Neutrophil (primary cell): Measurements from ENCODE around the gene NUDT8.
"Not testable (repeated sequence)": the region's sequence is repeated elsewhere in the genome, so short reads cannot be mapped to it uniquely, and the experiment has no call there.

Experiments
- H3K27ac ChIP-seq: fragments of 200-600 bp; sonication (generic); 2 replicates; pipeline ENCODE4 v1.5.1; 2016; ENCODE audit warnings: mild to moderate bottlenecking, moderate library complexity
- H3K27me3 ChIP-seq: fragments of 200-600 bp; sonication (generic); 2 replicates; pipeline ENCODE4 v1.6.0; 2016; ENCODE audit warnings: mild to moderate bottlenecking
- H3K36me3 ChIP-seq: fragments of 200-600 bp; sonication (generic); 2 replicates; pipeline ENCODE4 v1.5.1; 2017
- H3K4me1 ChIP-seq, 2 experiments: fragments of 200-600 bp in 1 of 2; sonication (generic) in 1 of 2; 1 replicate in 1 of 2; 2 replicates in 1 of 2; pipeline versions ENCODE4 v1.5.1 to v1.6.1; 2013 to 2016; ENCODE audit warnings: low read depth in 1 of 2, low read length in 1 of 2, mild to moderate bottlenecking in 1 of 2, moderate library complexity in 1 of 2; ENCODE audit not compliant: control insufficient read depth in 1 of 2, insufficient read depth in 1 of 2
- H3K4me3 ChIP-seq, 2 experiments: fragments of 200-600 bp in 1 of 2; sonication (generic) in 1 of 2; 1 replicate in 1 of 2; 2 replicates in 1 of 2; pipeline ENCODE4 v1.5.1; 2013 to 2016; ENCODE audit warnings: low read depth in 1 of 2, low read length in 1 of 2, mild to moderate bottlenecking in 1 of 2, moderate library complexity in 1 of 2
- H3K9me3 ChIP-seq: fragments of 200-600 bp; sonication (generic); 2 replicates; pipeline ENCODE4 v1.5.1; 2016
- TF ChIP-seq, protein P1 (sequence below): fragments of 200-600 bp; sonication (generic); IDR thresholded peaks from 2 replicates; pipeline ENCODE4 v1.5.1; 2016; ENCODE audit warnings: antibody characterized with exemption

NUDT8 gene

DNA sequence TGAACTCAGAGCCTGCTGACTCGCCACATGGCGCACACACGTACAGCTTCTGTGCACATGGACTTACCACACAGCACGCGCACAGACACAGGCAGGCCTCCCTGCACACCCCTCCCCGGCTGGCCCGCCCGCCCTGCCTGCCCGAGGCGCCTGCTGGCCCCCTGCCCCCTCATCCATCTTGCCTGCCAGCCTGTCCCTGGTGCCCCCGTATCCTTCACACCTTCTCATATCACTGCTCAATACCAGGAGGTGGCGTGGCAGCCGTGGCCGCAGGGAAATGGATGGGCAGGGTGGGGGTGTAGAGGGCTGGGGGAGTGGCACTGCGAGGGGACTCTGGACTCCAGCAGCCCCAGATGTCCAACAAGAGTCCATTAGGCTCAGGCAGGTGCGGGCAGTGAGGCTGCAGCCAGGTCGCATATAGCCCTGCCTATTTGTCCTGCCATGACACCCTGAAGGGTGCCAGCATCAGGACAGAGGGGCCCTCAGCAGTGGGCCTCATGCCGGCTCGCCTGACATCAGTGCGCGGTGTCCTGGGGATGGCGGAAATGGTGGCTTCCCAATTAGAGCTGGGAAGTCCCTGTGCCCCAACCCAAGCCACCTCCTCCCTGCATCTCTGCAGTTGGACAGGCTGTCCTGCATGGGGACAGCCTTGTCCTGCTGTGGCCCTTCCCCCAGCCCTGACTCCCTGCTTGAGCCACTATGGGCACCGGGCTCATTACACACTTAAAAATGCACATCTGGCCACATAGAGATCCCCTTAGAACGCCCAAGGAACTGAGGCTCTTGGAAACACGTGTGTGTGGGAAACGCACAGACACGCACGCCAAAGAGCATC lies 11.8 kb upstream of the NUDT8 start:
- no peaks in the 10 kb centered on the region for H3K36me3 ChIP-seq
- no peak overlapping the region for H3K27ac ChIP-seq
- TF ChIP-seq, protein P1, sequence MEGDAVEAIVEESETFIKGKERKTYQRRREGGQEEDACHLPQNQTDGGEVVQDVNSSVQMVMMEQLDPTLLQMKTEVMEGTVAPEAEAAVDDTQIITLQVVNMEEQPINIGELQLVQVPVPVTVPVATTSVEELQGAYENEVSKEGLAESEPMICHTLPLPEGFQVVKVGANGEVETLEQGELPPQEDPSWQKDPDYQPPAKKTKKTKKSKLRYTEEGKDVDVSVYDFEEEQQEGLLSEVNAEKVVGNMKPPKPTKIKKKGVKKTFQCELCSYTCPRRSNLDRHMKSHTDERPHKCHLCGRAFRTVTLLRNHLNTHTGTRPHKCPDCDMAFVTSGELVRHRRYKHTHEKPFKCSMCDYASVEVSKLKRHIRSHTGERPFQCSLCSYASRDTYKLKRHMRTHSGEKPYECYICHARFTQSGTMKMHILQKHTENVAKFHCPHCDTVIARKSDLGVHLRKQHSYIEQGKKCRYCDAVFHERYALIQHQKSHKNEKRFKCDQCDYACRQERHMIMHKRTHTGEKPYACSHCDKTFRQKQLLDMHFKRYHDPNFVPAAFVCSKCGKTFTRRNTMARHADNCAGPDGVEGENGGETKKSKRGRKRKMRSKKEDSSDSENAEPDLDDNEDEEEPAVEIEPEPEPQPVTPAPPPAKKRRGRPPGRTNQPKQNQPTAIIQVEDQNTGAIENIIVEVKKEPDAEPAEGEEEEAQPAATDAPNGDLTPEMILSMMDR: no peak
- no peaks in the 10 kb centered on the region for H3K9me3 ChIP-seq
- peaks cover 16% of the 10 kb centered on the region for H3K27me3 ChIP-seq
- H3K4me1 ChIP-seq: peaks cover under 1 to 1% of the 10 kb centered on the region in 2 experiments
- no peak overlapping the region for H3K4me3 ChIP-seq

DNA sequence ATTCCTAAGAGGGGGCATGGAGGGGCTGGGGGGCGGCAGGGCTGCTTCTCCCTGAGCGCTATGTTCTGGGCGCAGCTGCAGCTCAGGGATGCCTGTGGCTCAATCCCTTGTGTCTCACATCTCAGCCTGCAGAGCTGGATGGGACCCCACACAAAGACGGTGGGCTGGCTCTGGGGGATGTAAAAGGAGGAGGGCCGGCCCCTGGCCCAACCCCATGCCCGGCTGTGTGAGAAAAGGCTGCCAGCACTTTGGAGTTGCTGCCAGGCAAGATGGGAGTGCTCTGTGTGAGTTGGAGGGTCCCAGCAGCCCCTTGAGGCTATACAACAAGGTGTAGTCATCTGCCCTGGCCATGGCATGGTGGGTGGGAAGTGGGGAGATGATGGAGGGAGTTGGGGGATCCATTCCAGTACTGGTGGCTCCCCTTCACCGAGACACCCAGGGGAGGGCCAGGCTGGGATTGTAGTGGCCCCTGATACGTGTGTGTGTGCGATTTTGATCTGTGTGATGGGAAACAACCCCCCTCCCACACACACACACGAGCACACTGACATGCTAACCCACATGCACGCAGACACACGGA lies 11.1 kb upstream of the NUDT8 start:
- H3K36me3 ChIP-seq: no peaks in the 10 kb centered on the region
- TF ChIP-seq, protein P1: no peak
- no peak overlapping the region for H3K27ac ChIP-seq
- H3K4me3 ChIP-seq: no peak overlapping the region
- no peaks in the 10 kb centered on the region for H3K9me3 ChIP-seq
- H3K27me3 ChIP-seq: peaks cover 13% of the 10 kb centered on the region
- H3K4me1 ChIP-seq: no peaks in the 10 kb centered on the region

DNA sequence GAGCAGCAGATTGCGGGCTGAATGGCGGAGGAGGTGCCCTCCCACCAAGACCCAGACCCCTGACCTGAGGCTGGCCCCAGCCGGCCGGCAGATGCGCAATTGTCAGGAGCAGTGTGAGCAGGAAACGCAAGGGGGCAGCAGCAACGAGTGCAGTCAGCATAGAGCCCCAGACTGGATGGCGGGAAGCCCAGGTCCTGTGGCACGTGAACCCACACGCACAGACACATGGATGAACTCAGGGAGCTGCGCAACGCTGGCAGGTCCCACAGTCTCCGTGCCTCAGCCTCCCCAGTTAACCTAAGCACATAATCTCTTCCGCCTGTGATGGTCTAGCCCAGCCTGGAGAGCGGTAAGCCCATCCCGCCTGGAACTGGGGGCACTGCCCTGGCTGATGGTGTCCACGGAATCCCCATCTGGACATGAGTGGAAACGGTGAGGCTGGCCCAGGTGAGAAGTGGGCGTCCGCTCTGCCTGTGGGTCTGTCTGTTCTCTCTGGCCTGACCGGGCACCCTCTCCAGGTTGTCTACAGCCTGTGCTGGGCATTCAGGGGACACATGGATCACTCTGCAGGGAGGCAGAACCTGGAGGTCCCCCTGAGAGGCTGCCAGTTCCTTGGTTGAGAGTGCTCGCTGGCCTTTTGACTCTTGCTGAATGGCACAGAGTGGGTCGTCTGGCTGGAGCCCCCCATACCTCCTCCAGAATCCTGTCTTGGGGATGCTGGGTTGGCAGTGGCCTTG lies 10.5 kb upstream of the NUDT8 start:
- no peak overlapping the region for H3K27ac ChIP-seq
- TF ChIP-seq, protein P1: no peak
- peaks cover 13% of the 10 kb centered on the region for H3K27me3 ChIP-seq
- no peak overlapping the region for H3K4me3 ChIP-seq
- no peaks in the 10 kb centered on the region for H3K4me1 ChIP-seq
- H3K36me3 ChIP-seq: no peaks in the 10 kb centered on the region
- H3K9me3 ChIP-seq: no peaks in the 10 kb centered on the region

DNA sequence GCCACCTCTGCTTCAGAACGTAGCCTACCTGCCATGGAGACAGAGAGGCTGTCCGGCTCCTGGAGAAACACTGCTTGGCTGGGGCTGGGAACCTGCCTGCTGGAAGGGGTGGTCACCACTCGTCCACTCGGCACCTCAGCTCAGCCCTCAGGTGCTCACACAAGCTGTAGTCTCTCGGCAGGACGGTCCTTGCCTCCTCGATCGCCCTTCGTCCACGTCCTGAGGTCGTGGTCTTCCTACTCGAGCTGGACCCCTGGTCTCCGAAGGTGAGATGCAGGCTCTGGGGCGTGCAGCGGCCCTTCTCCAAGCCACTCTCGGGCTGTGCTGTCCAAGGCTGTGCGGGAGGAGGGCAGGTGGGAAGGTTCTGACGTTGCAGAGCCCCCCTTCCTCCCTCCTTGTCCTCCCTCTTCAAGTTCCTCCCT lies 9.7 kb upstream of the NUDT8 start, which contains the start of gene TBX10:
TSS of gene TBX10 (minus strand) at position 326 of the 422 bp plus-strand sequence. CDS start at position 35, 291 bp downstream.
- Histone ChIP-seq H3K4me3 (no peak within 1 kb of the TSS), H3K4me1 (no peaks in the 10 kb centered on the region), H3K27ac (no peak within 1 kb of the TSS), H3K27me3 (peaks cover 13% of the 10 kb centered on the region), H3K36me3 (no peaks in the 10 kb centered on the region), H3K9me3 (no peaks in the 10 kb centered on the region)
- TF ChIP-seq, protein P1: no peak

DNA sequence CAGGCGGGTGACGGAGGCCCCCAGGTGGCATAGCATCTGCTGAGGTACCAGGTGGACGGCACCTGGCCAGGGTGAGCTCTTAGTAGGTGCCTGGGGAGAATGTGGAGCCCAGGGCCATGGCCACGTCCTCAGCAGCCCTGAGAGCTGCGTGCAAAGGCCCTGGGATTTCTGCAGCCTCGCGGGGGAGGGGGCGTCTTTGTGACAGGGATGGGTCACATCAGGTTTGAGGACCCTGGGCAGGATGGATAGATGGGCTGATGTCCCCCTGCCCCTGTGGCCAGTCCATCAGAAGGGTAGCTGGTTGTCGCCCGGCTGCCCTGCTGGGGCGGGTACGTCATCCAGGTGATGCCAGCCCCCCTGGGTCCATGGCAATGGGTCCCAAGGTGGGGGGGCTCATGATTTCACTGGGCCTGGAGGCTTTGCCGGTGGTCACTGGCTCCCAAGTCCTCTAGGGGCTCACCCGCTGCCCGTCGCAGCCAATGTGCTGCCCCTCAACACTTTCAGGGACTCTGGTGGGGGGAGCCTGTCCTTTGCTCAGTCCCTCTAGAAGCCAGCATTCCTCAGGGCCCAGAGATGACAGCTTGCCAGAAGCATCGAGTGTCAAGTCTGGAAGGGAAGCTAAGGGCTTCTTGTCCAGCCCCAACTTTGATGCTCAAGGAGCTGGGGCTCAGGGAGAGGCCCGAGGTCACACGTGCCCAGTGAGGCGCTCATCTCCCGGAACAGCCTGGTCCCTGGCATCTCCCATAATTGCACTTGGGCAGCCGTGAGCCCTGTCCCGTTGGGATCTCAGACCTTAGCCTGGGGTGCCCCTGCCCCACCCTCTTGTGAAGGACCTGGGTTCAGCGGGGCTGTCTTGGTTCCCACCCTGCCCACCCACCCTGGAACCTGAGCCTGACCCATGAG lies 9.0 kb upstream of the NUDT8 start:
- Histone ChIP-seq H3K4me1 (no peaks in the 10 kb centered on the region), H3K27me3 (peaks cover 13% of the 10 kb centered on the region), H3K9me3 (no peaks in the 10 kb centered on the region)

DNA sequence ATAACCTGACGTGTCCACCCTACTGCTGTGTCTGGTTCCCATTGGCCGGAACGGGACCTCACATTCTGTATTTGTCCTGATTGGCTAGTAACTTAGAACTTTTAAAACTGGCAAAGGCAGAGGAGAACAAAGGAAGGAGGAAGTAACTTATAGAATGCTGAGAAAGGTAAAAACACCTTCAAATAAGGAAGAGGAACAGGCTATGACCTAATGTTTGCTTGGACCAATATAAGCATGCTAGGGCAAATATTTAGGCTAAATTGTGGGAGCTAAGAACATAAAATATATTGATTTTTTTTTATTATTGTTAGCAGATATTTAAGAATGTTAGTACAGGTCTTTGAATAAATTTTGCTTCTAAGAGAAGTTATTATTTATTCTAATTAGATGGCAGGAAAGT lies 7.7 kb upstream of the NUDT8 start:
- not testable (repeated sequence) for H3K27ac ChIP-seq, H3K9me3 ChIP-seq, H3K4me3 ChIP-seq, H3K4me1 ChIP-seq, H3K36me3 ChIP-seq
- H3K27me3 ChIP-seq: peaks cover 13% of the 10 kb centered on the region

More for the DNA sequence above, 9.0 kb upstream of the NUDT8 start:
- Histone ChIP-seq H3K4me3 (no peak overlapping the region), H3K36me3 (no peaks in the 10 kb centered on the region), H3K27ac (no peak overlapping the region)
- TF ChIP-seq, protein P1: no peak
